GM12873 (cell line): ENCODE measurements around the gene SLC4A2.

Experiments used
- CTCF ChIP-seq: IDR thresholded peaks from 2 replicates; pipeline ENCODE4 v1.5.1; 2012; ENCODE audit warnings: low read depth, mild to moderate bottlenecking, moderate library complexity, low read length, control low read depth; ENCODE audit not compliant: insufficient read depth; ENCODE audit errors: missing control alignments

SLC4A2 gene

GRCh38 chr7:151071032-151071866, 11.9 kb downstream of the SLC4A2 start:
- no peak for TF ChIP-seq CTCF

GRCh38 chr7:151073990-151074389, 14.6 kb downstream of the SLC4A2 start:
- no peak for TF ChIP-seq CTCF

GRCh38 chr7:151074817-151075661, 15.7 kb downstream of the SLC4A2 start:
- TF ChIP-seq CTCF: no peak

GRCh38 chr7:151075662-151075971, 16.2 kb downstream of the SLC4A2 start:
- no peak for TF ChIP-seq CTCF

- no peak for TF ChIP-seq CTCF
Measured at GRCh38 chr7:151075978-151076426, 16.6 kb downstream of the SLC4A2 start.

- peak; percentile 50 for TF ChIP-seq CTCF
Measured at GRCh38 chr7:151076863-151077704, 17.7 kb downstream of the SLC4A2 start.
